ENCODE measurements around the gene EMC10.

DNA sequence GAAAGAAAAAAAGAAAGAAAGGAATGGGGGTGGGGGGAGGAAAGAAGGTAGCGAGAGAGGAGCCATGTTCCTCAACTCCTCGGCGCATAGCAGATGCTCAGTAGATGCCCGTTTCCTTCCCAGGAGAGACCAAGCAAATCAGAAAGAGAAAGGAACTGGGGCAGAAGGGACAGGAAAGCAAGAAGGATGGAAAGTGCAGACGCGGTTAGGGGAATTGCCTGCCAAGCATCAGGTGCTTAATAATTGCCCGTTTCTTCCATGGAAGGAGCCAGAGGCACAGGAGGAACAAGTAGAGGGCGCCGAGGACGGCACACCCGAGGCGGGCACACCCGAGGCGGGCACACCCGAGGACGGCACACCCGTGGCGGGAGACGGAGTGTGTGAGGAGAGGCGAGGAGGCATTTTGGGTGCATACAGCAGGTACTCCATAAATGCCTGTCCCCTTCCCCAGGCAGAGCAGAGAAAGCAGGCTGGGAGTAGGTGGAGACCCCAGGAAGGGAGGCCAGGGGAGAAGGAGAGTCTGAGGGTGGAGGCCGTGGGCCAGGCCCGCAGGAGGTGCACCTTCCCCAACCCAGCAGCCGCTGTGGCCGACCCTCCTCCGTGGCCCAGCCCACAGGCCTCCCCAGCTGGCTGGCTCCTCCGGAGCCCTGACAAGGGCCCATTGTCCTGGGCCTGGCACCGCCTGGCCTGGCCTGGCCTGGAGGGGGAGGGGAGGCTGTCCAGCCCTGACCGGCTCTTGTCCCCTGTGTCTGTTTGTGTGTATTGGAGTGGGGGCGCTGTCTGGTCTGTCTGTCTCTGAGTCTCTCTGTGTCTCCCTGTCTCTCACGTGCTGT, 20.1 kb downstream of the EMC10 start:
- TF ChIP-seq, protein P1, sequence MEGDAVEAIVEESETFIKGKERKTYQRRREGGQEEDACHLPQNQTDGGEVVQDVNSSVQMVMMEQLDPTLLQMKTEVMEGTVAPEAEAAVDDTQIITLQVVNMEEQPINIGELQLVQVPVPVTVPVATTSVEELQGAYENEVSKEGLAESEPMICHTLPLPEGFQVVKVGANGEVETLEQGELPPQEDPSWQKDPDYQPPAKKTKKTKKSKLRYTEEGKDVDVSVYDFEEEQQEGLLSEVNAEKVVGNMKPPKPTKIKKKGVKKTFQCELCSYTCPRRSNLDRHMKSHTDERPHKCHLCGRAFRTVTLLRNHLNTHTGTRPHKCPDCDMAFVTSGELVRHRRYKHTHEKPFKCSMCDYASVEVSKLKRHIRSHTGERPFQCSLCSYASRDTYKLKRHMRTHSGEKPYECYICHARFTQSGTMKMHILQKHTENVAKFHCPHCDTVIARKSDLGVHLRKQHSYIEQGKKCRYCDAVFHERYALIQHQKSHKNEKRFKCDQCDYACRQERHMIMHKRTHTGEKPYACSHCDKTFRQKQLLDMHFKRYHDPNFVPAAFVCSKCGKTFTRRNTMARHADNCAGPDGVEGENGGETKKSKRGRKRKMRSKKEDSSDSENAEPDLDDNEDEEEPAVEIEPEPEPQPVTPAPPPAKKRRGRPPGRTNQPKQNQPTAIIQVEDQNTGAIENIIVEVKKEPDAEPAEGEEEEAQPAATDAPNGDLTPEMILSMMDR (IDR thresholded peaks at IDR 0.05), result no peak
- TF ChIP-seq POLR2A (IDR thresholded peaks at IDR 0.05), result no peak
- no peak for TF ChIP-seq POLR2AphosphoS5 (IDR thresholded peaks at IDR 0.05)

Data from prostate gland (tissue), 2 donors.